ENCODE results near the gene NTN5. TPM values are rescaled to one million over a fixed set of nuclear protein-coding genes. Genes with fewer than 3 reads are reported as not detected.

NTN5 gene
- total RNA-seq, 1 donor: under 0.01 TPM

- DNase-seq (ENCODE audit: insufficient read length, low spot score, missing footprints): peak; percentile 21
Measured at GRCh38 chr19:48686088-48686487, 13.3 kb upstream of the NTN5 start.

GRCh38 chr19:48685583-48685982 lies 12.8 kb upstream of the NTN5 start:
- H3K27ac ChIP-seq (ENCODE audit: low read depth, low read length): no peak overlapping the region
- H3K9me3 ChIP-seq (ENCODE audit: low read depth, low read length): no peaks in the 10 kb centered on the region
- no peak for DNase-seq (ENCODE audit: insufficient read length, low spot score, missing footprints)
- H3K4me2 ChIP-seq (ENCODE audit: insufficient read depth, low read length): no peak overlapping the region
- H3K4me3 ChIP-seq (ENCODE audit: insufficient read depth, low read length): no peak overlapping the region
- H2AFZ ChIP-seq (ENCODE audit: low read length): no peak overlapping the region
- no peak for TF ChIP-seq CTCF (IDR thresholded peaks at IDR 0.05; ENCODE audit: extremely low read depth, low read depth, low read length)
- no peaks in the 10 kb centered on the region for H3K79me2 ChIP-seq (ENCODE audit: insufficient read depth, low read length)
- H3K36me3 ChIP-seq (ENCODE audit: insufficient read depth, low read length): no peaks in the 10 kb centered on the region
- no peaks in the 10 kb centered on the region for H3K27me3 ChIP-seq (ENCODE audit: insufficient read depth, low read length)
- H4K20me1 ChIP-seq (ENCODE audit: insufficient read depth, low read length): no peaks in the 10 kb centered on the region
- H3K4me1 ChIP-seq (ENCODE audit: insufficient read depth, low read length): peaks cover 9% of the 10 kb centered on the region

More at GRCh38 chr19:48686088-48686487, 13.3 kb upstream of the NTN5 start:
- Histone ChIP-seq H3K79me2 (ENCODE audit: insufficient read depth, low read length) (no peaks in the 10 kb centered on the region), H4K20me1 (ENCODE audit: insufficient read depth, low read length) (no peaks in the 10 kb centered on the region), H3K36me3 (ENCODE audit: insufficient read depth, low read length) (no peaks in the 10 kb centered on the region), H3K4me2 (ENCODE audit: insufficient read depth, low read length) (no peak overlapping the region), H2AFZ (ENCODE audit: low read length) (no peak overlapping the region), H3K4me3 (ENCODE audit: insufficient read depth, low read length) (no peak overlapping the region), H3K4me1 (ENCODE audit: insufficient read depth, low read length) (peaks cover 5% of the 10 kb centered on the region), H3K9me3 (ENCODE audit: low read depth, low read length) (no peaks in the 10 kb centered on the region), H3K27ac (ENCODE audit: low read depth, low read length) (no peak overlapping the region), H3K27me3 (ENCODE audit: insufficient read depth, low read length) (no peaks in the 10 kb centered on the region)
- TF ChIP-seq CTCF (IDR thresholded peaks at IDR 0.05; ENCODE audit: extremely low read depth, low read depth, low read length): no peak

GRCh38 chr19:48683349-48683748 lies 10.5 kb upstream of the NTN5 start:
- H3K27ac ChIP-seq (ENCODE audit: low read depth, low read length): no peak overlapping the region
- TF ChIP-seq CTCF (IDR thresholded peaks at IDR 0.05; ENCODE audit: extremely low read depth, low read depth, low read length): no peak
- DNase-seq (ENCODE audit: insufficient read length, low spot score, missing footprints): peak; percentile 76
- no peaks in the 10 kb centered on the region for H3K9me3 ChIP-seq (ENCODE audit: low read depth, low read length)
- H3K4me2 ChIP-seq (ENCODE audit: insufficient read depth, low read length): peak overlapping the region; percentile 74
- peak overlapping the region; percentile 81 for H2AFZ ChIP-seq (ENCODE audit: low read length)
- H3K4me3 ChIP-seq (ENCODE audit: insufficient read depth, low read length): peak overlapping the region; percentile 57
- peaks cover 9% of the 10 kb centered on the region for H3K4me1 ChIP-seq (ENCODE audit: insufficient read depth, low read length)
- no peaks in the 10 kb centered on the region for H3K27me3 ChIP-seq (ENCODE audit: insufficient read depth, low read length)
- no peaks in the 10 kb centered on the region for H4K20me1 ChIP-seq (ENCODE audit: insufficient read depth, low read length)
- H3K79me2 ChIP-seq (ENCODE audit: insufficient read depth, low read length): no peaks in the 10 kb centered on the region
- H3K36me3 ChIP-seq (ENCODE audit: insufficient read depth, low read length): no peaks in the 10 kb centered on the region

GRCh38 chr19:48681127-48681470 lies 8.3 kb upstream of the NTN5 start:
- H3K4me1 ChIP-seq (ENCODE audit: insufficient read depth, low read length): peaks cover 9% of the 10 kb centered on the region
- no peak overlapping the region for H2AFZ ChIP-seq (ENCODE audit: low read length)
- H3K4me2 ChIP-seq (ENCODE audit: insufficient read depth, low read length): peak overlapping the region; percentile 40
- peak; percentile 99 for DNase-seq (ENCODE audit: insufficient read length, low spot score, missing footprints)
- H3K79me2 ChIP-seq (ENCODE audit: insufficient read depth, low read length): no peaks in the 10 kb centered on the region
- no peaks in the 10 kb centered on the region for H3K9me3 ChIP-seq (ENCODE audit: low read depth, low read length)
- TF ChIP-seq CTCF (IDR thresholded peaks at IDR 0.05; ENCODE audit: extremely low read depth, low read depth, low read length): no peak
- H3K27me3 ChIP-seq (ENCODE audit: insufficient read depth, low read length): peaks cover 5% of the 10 kb centered on the region
- H3K4me3 ChIP-seq (ENCODE audit: insufficient read depth, low read length): no peak overlapping the region
- H3K27ac ChIP-seq (ENCODE audit: low read depth, low read length): peak overlapping the region; percentile 50
- H3K36me3 ChIP-seq (ENCODE audit: insufficient read depth, low read length): no peaks in the 10 kb centered on the region
- no peaks in the 10 kb centered on the region for H4K20me1 ChIP-seq (ENCODE audit: insufficient read depth, low read length)
